Stimulated activated CD8-positive, alpha-beta memory T cell treated with anti-CD3 and anti-CD28 coated beads, Interleukin-4, amount 100 ng/mL, for 24 hours (primary cell): ENCODE data around the gene SLC39A5.
A peak's percentile ranks its signal among the peaks of the same experiment; 100 is the strongest.
"Not testable (repeated sequence)": the region's sequence is repeated elsewhere in the genome, so short reads cannot be mapped to it uniquely, and the experiment has no call there.

Experiments
- DNase-seq: peaks from one replicate; pipeline ENCODE4 v3.0.0-alpha.2; 2020; ENCODE audit warnings: low read depth

The SLC39A5 gene

GRCh38 chr12:56244494-56244893 lies 14.6 kb downstream of the SLC39A5 start:
- DNase-seq = no peak

GRCh38 chr12:56247923-56248322 lies 18.1 kb downstream of the SLC39A5 start:
- DNase-seq = no peak

DNA sequence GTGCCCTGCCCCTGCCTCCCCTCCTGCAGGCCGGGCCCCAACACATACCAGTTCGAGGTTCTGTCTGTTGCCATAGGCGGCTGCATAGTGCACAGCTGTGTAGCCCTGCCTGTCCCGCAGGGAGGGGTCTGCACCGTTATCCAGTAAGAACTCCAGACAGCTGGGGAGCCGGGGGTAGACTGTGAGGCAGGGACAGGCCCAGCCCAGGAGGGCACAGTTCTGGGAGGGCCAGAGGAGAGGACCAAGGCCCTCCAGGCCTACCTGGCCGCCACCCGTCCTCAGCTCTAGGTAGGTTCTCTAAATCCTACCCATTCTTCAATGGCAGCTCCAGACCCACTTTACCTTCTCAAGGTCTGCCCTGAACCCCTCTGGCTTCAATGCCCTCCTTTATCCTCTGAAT lies 18.9 kb downstream of the SLC39A5 start:
- DNase-seq = no peak

DNA sequence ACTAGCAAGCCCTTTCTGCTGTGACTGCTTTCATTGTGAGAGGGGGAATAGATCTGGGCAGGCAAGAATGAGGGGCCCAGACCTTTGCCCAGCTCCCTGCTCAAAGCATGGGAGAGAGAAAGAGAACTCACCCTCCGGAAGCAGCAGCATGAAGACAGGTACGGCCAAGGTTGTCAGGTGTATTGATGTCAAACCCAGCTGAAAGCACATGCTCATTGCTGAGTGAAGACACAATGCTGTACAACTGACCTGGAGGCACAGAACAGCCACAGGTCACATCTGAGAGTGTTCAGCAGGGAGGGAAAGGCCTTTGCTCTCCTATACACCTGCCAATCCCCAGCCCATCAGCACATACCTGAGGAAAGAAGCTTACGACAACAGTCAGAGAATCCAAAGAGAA lies 22.8 kb downstream of the SLC39A5 start:
- no peak for DNase-seq

DNA sequence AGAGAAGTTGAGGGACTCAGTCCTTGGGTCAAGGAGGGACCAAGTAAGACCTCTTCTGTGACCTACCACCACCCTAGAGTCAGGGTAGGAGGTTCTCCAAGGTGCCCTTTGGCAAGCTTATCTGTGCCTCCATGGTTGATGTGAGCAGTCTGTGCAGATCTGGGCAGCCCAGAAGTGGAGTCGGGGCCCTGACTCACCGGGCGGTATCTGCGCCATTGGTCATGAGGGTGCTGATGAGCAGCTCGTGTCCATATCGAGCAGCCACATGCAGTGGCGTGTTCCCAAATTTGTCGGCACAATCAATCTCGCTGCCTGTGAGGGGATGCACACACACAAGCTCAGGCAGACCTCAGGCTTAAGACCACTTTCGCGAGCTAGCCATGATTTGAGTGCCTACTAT lies 23.2 kb downstream of the SLC39A5 start:
- no peak for DNase-seq

DNA sequence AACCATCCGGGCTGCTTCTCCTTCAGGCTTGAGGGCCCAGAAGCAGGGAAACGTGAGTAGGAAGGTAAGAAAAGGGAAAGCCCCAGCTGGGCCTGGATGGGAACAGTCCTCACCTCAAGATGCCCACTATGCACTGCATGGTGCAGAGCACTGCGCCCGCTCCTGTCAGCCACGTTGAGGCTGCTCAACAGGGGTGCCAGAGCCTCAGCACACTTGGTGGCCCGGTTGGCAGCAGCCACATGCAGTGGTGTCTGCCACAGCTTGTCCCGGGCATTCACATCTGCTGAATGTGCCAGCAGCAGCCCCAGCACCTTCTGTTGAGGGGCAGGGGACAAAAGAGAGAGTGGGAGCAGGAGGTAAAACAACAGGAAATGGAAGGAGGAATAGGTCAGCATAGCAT lies 25.8 kb downstream of the SLC39A5 start:
- no peak for DNase-seq

- no peak for DNase-seq
Measured at GRCh38 chr12:56256326-56256960, 26.6 kb downstream of the SLC39A5 start.

DNA sequence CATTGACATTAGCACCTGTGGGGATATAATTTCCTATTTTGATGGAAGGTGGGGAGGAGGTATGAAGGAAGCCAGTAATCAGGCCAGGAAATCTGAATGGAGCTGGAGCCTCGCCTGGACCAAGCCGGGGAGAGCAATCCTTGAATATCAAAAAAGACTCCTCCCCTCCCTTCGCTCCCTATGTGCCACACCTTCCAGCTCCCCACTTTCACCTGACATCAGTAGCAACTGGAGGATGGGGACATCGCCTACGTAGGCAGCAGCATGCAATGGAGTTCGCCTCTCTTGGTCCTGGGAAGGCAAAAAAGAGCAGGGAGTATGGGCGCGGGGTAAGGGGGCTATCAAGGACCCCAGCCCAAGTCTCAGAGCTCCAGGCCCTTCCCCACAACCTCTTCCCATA lies 27.2 kb downstream of the SLC39A5 start:
- DNase-seq = no peak

DNA sequence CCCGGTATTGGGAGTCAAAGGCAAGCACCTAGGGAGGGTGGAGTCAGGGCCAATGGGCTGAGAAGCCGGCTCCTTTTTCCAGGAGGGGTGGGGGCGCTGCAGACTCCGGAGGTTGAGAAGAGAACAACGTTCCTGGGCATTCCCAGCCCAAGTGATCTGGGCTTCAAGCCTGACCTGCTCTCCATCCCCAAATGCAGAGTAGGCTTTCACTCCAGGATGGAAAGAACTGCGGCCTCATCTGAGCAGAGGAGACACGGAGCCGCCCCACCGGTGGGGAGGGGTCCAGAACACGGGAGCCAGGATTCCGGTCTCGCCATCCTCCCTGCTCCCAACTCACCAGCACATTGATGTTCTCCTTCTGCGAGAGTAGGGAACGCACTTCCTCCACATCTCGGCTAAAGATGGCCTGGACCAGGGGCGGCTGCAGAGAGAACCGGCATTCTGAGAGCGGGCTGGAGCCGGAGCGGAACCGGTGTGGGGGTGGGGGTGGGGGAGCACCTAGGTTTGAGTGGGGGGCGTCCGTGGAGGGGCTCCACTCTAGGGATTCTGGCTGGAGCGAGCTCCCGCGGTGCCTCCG lies 27.7 kb downstream of the SLC39A5 start:
- DNase-seq = no peak

- peak; percentile 70 for DNase-seq
Measured at GRCh38 chr12:56258068-56258819, 28.4 kb downstream of the SLC39A5 start, which contains the start of gene ANKRD52. Gene ANKRD52, minus strand, starts transcription at chr12:56258384. Its CDS starts 115 bp downstream, at chr12:56258269.

DNA sequence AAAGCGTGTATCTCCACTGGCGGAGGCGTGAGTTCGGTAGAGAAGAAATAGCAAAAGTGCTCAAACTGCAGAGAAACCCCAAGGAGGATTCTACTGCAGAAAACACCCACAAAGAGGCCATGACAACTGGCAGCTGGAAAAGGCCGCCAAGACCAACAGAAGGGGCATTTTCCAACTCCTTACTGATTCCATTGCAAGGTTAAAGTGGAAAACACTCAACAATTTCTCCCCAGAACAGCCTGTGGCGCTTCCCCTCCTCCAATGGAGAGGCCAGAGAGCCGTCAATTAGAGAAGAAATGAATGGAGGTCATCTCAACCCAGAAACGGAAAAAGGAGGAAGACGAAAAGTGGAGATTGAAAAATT lies 29.0 kb downstream of the SLC39A5 start:
- no peak for DNase-seq

DNA sequence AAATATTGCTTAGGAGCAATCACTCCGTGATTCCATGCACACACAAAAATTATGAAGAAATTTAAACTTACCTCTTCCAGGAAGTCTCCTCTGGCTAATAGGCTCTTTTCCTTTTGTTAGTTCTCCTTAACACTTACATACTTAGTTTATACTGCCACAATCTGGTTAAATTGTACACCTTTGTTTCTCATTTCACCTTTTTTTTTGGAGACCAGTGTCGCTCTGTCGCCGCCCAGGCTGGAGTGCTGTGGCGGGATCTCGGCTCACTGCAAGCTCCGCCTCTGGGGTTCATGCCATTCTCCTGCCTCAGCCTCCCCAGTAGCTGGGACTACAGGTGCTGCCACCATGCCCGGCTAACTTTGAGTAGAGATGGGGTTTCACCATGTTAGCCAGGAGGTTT lies 30.5 kb downstream of the SLC39A5 start:
- DNase-seq = no peak

GRCh38 chr12:56260921-56261320 lies 31.1 kb downstream of the SLC39A5 start:
- DNase-seq = no peak

DNA sequence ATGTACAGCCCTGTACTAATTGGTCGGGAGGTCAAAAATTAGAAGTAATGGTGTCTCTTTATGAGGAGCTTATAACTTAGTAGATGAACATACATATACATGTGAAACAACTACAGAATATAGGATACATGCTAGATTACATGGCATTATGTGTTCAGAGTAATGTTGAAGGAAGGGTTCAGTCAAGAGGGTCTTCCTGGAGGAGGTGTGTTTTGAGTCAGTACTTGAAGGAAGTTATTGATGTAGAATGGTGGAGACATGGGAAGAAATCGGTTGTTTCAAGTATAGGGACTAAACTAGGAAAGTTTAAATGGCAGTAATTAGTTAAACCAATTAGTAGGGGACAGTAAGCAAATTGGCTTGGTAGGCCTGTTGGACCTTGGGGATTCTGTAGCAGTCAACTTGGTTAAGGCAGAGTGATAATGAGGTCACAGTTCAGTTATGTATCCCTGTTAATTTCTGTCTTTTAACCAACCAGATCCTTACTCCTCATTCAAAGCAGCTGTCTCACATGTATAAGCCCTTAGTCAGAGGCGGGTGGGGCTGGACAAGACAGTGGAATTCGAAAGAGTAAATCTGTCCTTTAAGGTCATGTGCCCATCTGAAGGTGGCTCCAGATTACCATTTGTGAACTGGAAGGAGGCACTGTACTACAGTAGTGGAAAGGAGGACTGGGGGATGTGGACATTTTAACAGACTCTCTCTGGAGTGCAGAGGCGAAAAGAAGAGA lies 31.8 kb downstream of the SLC39A5 start:
- no peak for DNase-seq

DNA sequence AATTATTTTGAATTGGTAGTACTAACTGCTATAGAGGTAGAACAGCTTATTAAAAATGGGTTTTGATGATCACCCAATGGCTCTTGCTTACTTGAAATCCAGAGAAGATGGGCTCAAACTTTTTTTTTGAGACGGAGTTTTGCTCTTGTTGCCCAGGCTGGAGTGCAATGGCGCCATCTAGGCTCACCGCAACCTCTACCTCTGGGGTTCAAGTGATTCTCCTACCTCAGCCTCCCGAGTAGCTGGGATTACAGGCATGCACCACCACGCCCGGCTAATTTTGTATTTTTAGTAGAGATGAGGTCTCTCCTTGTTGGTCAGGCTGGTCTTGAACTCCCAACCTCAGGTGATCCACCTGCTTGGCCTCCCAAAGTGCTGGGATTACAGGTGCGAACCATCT lies 33.1 kb downstream of the SLC39A5 start:
- not testable (repeated sequence) for DNase-seq

- not testable (repeated sequence) for DNase-seq
Measured at GRCh38 chr12:56266068-56266692, 36.3 kb downstream of the SLC39A5 start.

DNA sequence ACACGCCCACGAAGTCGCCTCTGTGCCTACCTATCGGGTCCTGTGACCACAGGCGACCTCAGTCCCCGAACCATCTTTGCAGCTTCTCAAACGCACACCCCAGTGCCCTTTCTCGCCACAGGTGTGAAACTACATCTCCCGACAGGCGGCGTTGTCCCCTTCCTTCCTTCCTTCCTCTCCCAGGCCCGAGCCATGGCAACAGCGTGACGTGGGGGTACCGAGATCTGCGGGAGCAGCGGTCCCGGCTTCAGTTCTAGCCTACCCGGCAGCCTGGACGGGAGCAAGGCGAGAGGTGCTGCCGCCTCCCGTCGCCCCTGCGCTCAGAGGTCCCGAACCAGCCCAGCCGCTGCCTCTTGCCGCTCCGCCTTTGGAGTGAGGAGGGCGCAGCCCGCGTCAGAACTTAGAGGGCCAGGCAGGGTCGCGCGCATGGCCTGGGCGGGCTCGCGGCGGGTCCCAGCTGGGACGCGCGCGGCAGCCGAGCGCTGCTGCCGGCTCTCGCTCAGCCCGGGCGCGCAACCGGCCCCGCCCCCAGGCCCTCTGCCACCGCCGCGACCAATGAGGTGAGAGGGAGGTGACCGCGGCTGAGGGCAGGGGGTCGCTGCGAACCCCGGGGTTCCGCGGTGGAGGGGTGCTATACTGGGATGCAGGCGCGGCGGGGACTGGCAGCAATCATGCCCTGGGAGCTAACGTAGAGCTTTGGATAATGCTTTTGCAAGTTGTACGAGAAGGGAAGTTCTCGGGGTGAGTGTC lies 37.0 kb downstream of the SLC39A5 start, which contains the start of gene COQ10A:
COQ10A (plus strand) TSS at position 250 of the 750 bp plus-strand sequence; CDS start at position 427, 177 bp downstream.
- DNase-seq = peak; percentile 75

- no peak for DNase-seq
Measured at GRCh38 chr12:56267443-56268071, 37.7 kb downstream of the SLC39A5 start.

- no peak for DNase-seq
Measured at GRCh38 chr12:56271031-56271430, 41.2 kb downstream of the SLC39A5 start.

DNA sequence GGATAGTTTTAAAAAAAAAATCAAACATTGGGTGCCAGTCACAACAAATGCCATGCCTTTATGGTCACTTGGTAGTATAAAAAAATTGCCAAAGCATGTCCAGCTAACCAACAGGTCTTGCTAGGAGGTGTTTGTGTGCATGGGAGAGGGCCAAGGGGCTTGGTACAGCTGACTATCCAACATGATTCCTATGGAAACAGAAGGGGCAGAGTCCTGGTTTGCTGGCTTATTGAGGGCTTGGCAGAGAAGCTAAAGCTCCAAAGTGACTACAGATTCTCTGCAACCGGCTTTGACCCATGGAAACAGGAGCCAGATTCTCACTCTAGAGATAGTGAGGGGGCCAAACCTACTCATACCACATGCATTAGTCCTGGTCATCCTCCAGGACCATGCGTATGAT lies 42.6 kb downstream of the SLC39A5 start:
- not testable (repeated sequence) for DNase-seq

GRCh38 chr12:56274299-56274698 lies 44.4 kb downstream of the SLC39A5 start:
- no peak for DNase-seq
